Fibroblast of pulmonary artery (primary cell): ENCODE data around the gene EEF1A1.
"Not testable (repeated sequence)": the region's sequence is repeated elsewhere in the genome, so short reads cannot be mapped to it uniquely, and the experiment has no call there.

ENCODE experiments used
- DNase-seq: peaks from one replicate; pipeline ENCODE4 v3.0.0-alpha.2; 2010; ENCODE audit warnings: low read depth
- H3K4me3 ChIP-seq: replicated peaks from 2 replicates; pipeline ENCODE4 v1.5.1; 2011; ENCODE audit warnings: low read depth, mild to moderate bottlenecking, control low read depth, low read length, moderate library complexity
- TF ChIP-seq, protein P1 (sequence below): IDR thresholded peaks from 2 replicates; pipeline ENCODE4 v1.5.1; 2011; ENCODE audit warnings: mild to moderate bottlenecking, control low read depth, low read length, inconsistent platforms; ENCODE audit errors: missing control alignments

The EEF1A1 gene

DNA sequence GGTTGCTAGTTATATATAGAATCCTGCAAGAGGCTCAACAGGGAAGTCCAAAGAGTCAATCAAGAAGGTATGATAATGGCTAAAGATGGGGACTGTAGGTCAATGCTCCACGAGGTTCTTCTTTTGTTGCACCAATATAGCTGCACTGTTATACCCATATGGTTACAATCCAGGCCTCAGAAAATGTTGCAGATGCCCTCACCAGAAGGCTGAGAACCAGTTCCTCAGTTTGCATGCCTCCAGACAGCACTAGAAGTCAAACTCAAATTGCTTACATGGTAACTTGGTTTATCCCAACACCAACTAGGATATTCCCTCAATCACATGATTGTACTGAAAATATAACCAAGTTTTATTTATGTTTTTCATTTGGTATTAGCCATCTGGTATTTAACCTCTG lies 12.1 kb downstream of the EEF1A1 start:
- no peak overlapping the region for H3K4me3 ChIP-seq
- TF ChIP-seq, protein P1, sequence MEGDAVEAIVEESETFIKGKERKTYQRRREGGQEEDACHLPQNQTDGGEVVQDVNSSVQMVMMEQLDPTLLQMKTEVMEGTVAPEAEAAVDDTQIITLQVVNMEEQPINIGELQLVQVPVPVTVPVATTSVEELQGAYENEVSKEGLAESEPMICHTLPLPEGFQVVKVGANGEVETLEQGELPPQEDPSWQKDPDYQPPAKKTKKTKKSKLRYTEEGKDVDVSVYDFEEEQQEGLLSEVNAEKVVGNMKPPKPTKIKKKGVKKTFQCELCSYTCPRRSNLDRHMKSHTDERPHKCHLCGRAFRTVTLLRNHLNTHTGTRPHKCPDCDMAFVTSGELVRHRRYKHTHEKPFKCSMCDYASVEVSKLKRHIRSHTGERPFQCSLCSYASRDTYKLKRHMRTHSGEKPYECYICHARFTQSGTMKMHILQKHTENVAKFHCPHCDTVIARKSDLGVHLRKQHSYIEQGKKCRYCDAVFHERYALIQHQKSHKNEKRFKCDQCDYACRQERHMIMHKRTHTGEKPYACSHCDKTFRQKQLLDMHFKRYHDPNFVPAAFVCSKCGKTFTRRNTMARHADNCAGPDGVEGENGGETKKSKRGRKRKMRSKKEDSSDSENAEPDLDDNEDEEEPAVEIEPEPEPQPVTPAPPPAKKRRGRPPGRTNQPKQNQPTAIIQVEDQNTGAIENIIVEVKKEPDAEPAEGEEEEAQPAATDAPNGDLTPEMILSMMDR, result no peak
- DNase-seq, result no peak

DNA sequence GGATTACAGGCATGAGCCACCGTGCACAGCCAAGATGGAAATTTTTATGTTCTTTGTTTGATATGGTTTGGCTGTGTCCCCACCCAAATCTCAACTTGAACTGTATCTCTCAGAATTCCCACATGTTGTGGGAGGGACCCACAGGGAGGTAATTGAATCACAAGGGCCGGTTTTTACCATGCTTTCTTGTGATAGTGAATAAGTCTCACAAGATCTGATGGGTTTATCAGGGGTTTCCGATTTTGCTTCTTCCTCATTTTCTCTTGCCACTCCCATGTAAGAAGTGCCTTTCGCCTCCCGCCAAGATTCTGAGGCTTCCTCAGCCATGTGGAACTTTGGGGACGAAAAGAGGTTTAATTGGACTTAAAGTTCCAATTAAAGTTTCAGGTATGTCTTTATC lies 14.6 kb downstream of the EEF1A1 start:
- DNase-seq, result no peak
- TF ChIP-seq, protein P1, result no peak
- no peak overlapping the region for H3K4me3 ChIP-seq

DNA sequence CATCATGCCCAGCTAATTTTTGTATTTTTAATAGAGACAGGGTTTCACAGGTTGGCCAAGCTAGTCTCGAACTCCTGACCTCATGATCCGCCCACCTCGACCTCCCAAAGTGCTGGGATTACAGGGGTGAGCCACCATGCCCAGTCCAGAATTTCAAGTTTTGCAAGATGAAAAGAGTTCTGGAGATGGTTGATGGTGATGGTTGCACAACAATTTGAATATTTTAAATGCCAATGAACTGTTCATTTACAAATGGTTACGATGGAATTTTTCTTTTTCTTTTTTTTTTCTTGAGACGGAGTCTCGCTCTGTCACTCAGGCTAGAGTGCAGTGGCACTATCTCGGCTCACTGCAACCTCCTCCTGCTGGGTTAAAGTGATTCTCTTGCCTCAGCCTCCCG lies 15.1 kb downstream of the EEF1A1 start:
- DNase-seq, result not testable (repeated sequence)

DNA sequence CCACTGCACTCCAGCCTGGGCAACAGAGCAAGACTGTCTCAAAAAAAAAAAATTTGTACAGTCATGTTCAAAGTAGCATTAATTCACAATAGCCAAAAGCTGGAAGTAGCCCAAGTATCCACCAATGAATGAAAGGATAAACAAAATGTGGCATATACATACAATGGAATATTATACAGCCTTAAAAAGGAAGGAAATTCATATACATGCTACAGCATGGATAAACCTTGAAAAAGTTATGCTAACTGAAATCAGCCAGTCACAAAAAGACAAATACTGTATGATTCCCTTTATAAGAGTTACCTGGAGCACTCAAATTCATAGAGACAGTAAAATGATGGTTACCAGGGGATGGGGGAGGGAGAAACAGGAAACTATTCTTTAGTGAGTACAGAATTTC lies 15.7 kb downstream of the EEF1A1 start:
- DNase-seq, result no peak
- H3K4me3 ChIP-seq, result no peak overlapping the region
- TF ChIP-seq, protein P1, result no peak

More for the DNA sequence above, 15.1 kb downstream of the EEF1A1 start:
- H3K4me3 ChIP-seq, result not testable (repeated sequence)

DNA sequence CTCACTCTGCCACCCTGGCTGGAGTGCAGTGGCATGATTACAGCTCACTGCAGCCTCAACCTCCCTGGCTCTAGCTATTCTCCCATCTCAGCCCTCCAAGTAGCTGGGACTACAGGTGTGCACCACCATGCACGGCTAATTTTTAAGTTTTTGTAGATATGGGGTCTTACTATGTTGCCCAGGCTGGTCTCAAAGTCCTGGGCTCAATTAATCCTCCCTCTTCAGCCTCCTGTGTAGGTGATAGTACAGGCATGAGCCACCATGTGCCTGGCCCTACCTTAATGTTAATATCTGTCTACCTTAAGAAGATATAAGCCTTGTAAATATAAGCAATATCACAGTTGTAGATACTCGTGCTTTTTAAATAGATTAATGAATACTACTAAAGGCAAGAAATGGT lies 16.7 kb downstream of the EEF1A1 start:
- H3K4me3 ChIP-seq, result no peak overlapping the region
- TF ChIP-seq, protein P1, result no peak
- no peak for DNase-seq

DNA sequence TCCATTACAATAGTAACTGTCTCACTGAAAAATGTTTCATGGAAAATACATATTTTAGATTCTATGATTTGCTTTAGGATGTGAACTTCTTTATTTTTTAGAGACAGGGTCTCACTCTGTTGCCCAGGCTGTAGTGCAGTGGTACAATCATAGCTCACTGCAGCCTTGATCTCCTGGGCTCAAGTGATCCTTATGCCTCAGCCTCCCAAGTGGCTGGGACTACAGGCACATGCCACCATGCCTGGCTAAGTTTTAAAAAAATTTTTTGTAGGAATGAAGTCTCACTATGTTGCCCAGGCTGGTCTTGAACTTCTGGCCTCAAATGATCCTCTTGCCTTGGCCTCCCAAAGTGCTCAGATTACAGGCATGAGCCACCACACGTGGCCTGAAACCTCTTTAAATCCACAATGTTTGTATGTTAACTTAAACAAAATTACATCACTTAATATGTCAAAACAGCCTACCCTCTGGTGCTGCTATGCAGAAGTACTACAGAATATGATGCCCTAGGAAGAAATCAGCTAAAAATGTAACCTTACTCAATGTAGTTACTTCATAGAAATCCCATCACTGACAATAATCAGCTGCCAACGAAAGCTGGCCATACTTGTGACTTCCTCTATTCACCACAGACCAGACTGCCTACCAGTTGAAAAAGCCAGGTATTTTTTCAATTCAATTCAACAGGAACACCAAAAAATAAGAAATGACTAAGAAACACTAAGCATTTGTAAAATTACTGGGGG lies 17.6 kb downstream of the EEF1A1 start:
- DNase-seq, result no peak
- H3K4me3 ChIP-seq, result no peak overlapping the region
- TF ChIP-seq, protein P1, result no peak

DNA sequence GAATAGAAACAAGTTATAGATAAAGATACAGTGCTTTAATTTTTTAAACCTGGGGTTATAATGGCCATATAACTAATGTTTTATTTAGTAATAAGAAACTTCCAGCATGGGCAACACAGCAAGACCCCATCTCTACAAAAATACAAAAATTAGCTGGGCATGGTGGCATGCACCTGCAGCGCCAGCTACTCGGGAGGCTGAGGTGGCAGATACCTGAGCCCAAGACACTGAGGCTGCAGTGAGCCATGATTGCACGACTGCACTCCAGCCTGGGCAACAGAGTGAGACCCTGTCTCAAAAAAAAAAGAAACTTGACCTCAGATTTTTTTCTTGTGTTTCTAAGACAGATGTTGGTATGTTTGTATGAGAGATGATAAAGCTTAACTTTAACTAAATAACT lies 22.9 kb downstream of the EEF1A1 start:
- no peak overlapping the region for H3K4me3 ChIP-seq
- TF ChIP-seq, protein P1, result no peak
- no peak for DNase-seq
